GM18505 (cell line): ENCODE results near the gene MINDY4.

Source experiments
- ATAC-seq: cut with Tn5 transposase; IDR thresholded peaks from one replicate; pipeline ENCODE4 v1.9.1; 2021; ENCODE audit not compliant: unreplicated experiment
- POLR2A ChIP-seq: IDR thresholded peaks from 4 replicates; pipeline ENCODE4 v1.6.1; 2011; ENCODE audit warnings: borderline replicate concordance; ENCODE audit not compliant: insufficient read depth, insufficient read length; ENCODE audit errors: extremely low read depth

Gene MINDY4

DNA sequence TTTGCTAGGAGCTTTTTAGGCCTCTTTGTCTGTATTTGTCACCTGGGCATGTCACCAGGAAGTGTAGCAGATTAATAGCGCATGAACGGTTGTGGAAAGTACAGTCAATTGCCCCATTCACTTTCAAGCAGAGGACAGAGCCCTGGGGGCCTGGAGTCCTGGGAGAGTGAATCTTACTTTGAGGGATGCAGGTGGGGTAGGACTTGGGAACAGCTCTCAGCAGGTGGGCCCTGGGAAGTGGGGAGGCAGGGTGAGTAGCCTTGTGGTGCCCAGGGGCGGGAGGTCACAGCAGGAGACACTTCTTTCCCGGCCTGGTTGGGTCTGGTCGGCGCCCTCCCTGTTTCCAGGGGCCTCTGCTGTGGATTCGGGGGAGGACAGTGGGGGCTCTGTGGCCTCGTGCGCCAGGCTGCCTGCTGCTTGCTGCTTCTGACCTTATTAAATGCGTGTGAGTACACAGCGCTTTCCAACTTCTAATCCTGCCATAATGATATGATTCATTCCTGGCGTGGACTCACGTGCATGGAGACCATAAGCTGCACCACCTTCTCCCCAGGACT lies 88.8 kb downstream of the MINDY4 start:
- no peak for ATAC-seq
- TF ChIP-seq POLR2A: no peak

DNA sequence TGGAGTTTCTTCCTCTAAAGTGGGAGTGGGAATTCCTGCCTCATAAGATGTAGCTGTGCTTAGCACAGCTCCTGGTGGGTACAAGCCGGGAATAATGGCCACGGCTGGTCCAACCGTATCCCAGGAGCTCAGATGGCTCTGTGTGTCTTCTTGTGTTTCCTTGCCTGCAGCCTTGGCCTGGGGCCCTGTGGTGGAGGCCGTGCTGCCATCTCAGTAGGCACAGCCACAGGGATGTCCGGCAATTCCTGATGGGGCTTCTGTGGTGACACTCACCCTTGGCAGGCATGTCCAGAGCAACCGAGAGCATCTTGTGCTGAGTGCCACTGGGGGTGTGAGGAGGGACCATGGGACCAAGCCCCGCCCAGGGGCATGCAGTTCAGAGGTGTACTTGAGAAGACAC lies 90.4 kb downstream of the MINDY4 start:
- TF ChIP-seq POLR2A: no peak
- ATAC-seq: no peak

- no peak for TF ChIP-seq POLR2A
- ATAC-seq: no peak
These were observed 91.9 kb downstream of the MINDY4 start for GRCh38 chr7:30862995-30863705.

- no peak for TF ChIP-seq POLR2A
- no peak for ATAC-seq
These were observed 92.5 kb downstream of the MINDY4 start for GRCh38 chr7:30863706-30864035.

DNA sequence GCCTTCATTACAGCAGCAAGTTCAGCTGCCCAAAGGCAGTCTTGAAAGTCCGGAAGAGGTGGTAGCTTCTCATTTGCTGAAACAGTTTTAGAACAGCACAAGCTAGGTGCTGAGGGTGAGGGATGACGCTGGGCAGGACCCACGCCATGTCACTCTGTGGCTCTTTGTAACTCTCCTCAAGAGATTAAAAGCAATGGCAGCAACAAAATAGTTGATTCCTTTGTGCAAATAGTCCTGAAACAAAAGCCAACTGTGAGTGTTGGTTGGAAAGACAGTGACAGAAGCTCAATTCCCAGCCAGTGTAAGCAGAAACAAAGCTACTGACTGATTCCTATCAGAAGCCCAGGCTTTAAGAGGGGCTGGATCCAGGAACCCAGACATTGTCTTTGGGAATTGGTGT lies 92.9 kb downstream of the MINDY4 start:
- TF ChIP-seq POLR2A: no peak
- no peak for ATAC-seq

DNA sequence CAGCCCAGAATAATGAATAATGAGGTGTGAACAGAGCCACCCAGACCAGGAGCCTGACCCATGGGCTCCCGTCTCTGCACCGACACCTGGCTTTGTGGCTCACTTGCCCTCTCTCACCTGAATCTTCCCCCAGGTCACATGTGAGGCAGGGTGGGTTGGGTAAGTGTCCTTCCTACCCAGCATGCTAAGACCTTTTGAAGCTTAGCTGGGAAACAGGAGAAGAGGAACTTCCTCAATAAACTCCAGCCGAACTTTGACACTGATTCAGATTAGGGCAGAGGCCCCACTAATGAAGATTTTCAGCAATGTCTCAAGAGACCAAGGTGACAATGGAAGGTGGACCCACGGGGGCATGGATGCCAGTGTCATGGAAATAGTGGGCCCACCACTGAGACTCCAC lies 93.9 kb downstream of the MINDY4 start:
- no peak for TF ChIP-seq POLR2A
- no peak for ATAC-seq

- no peak for TF ChIP-seq POLR2A
- ATAC-seq: no peak
These were observed 94.6 kb downstream of the MINDY4 start for GRCh38 chr7:30865821-30866220.

- no peak for TF ChIP-seq POLR2A
- ATAC-seq: no peak
These were observed 95.7 kb downstream of the MINDY4 start for GRCh38 chr7:30866939-30867338.

- ATAC-seq: no peak
- TF ChIP-seq POLR2A: no peak
These were observed 96.3 kb downstream of the MINDY4 start for GRCh38 chr7:30867483-30867882.

DNA sequence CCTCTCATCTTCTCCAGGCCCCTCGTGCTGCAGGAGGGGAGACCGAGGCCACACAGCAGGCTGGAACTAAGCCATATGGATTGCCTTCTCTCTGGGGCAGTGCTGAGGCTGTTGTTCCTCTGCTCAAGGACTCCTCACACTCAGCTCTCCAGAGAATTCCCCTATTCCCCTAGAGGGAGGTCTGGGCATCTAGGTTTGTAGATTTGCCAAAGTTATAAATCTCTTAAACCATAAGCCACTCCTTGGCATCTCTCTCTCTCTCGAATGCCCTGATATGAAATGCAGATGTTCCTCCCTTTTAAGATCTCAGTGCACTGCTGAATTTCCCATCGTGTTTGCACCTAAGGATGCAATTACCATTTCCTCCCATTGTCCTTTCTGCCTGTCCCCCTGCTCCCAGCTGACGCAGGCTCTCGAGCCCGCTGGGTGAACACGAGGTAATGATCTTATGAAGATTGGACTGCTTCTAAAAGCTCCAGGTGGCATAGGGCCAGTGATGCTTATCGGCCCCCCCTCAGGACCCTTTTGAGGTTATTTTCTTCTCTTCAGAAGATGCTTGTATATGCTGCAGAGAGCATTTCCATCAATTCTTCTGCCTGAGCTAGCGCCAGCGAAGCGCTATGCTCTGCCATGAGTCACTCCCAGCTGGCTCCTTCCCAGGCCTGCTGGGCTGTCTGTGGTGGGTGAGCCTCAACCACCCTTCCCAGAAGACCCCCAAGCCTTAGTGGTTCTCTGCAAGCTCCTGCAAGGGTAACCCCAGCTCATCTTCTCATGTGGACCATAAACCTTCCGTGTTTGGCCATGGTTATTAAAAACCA lies 98.8 kb downstream of the MINDY4 start:
- no peak for TF ChIP-seq POLR2A
- no peak for ATAC-seq

- ATAC-seq: no peak
- no peak for TF ChIP-seq POLR2A
These were observed 99.8 kb downstream of the MINDY4 start for GRCh38 chr7:30870821-30871518.

DNA sequence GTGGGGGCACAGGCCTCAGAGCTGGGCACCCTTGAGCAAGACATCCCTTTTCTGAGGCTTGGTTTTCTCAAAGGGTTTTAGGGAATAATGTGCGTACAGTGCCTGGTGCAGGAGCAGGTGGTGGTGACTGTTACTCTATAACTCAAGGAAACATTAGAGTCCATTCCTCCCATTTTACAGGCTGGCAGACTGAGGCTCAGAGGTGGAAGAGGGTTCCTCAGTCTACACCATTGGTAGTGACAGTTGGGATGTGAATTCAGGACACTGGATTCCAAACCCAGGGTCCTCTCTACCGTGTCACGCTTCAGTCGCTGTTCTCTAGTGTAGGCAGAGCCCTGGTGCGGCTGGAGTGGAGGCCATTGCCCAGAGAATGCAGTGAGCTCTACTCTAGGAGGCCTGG lies 100.4 kb downstream of the MINDY4 start:
- ATAC-seq: no peak
- TF ChIP-seq POLR2A: no peak

- TF ChIP-seq POLR2A: no peak
- no peak for ATAC-seq
These were observed 102.0 kb downstream of the MINDY4 start for GRCh38 chr7:30873207-30873606.

- ATAC-seq: no peak
- no peak for TF ChIP-seq POLR2A
These were observed 102.4 kb downstream of the MINDY4 start for GRCh38 chr7:30873656-30874055.

GRCh38 chr7:30874656-30875302 lies 103.6 kb downstream of the MINDY4 start:
- no peak for ATAC-seq
- TF ChIP-seq POLR2A: no peak
